Esophagus squamous epithelium (tissue), 4 donors: ENCODE results near the gene NEU4.

Experiments used
- CTCF ChIP-seq, 6 experiments: fragments of 450-650 bp in 4 of 6; fragments of 200-600 bp in 2 of 6; sonication (generic) in 2 of 6; IDR thresholded peaks; one replicate each; pipeline ENCODE4 v1.5.1; 2016 to 2019; ENCODE audit warnings: antibody characterized with exemption in 6 of 6, mild to moderate bottlenecking in 4 of 6, moderate library complexity in 4 of 6
- POLR2A ChIP-seq, 4 donors: fragments of 450-650 bp; IDR thresholded peaks; one replicate each; pipeline ENCODE4 v1.6.1; 2017; ENCODE audit warnings: antibody characterized with exemption in 4 of 4, mild to moderate bottlenecking in 4 of 4, moderate library complexity in 3 of 4

- TF ChIP-seq CTCF (IDR thresholded peaks at IDR 0.05) (no peak), POLR2A (IDR thresholded peaks at IDR 0.05) (no peak)
Measured at GRCh38 chr2:241850544-241851324, 41.7 kb downstream of the NEU4 start.
